Gastrocnemius medialis (tissue), 4 donors: ENCODE measurements around the gene TMEM38A.

Experiments
- POLR2A ChIP-seq, 2 donors: fragments of 450-650 bp; IDR thresholded peaks; one replicate each; pipeline ENCODE4 v1.6.1; 2017; ENCODE audit warnings: antibody characterized with exemption in 2 of 2, mild to moderate bottlenecking in 2 of 2, moderate library complexity in 2 of 2
- TF ChIP-seq, protein P1 (sequence below), 5 experiments: fragments of 450-650 bp in 3 of 5; fragments of 200-600 bp in 2 of 5; sonication (generic) in 2 of 5; IDR thresholded peaks in 4 of 5; conservative IDR thresholded peaks in 1 of 5; 1 replicate in 4 of 5; 2 replicates in 1 of 5; pipeline ENCODE4 v1.5.1; 2016 to 2019; ENCODE audit warnings: antibody characterized with exemption in 5 of 5, mild to moderate bottlenecking in 3 of 5, moderate library complexity in 3 of 5

DNA sequence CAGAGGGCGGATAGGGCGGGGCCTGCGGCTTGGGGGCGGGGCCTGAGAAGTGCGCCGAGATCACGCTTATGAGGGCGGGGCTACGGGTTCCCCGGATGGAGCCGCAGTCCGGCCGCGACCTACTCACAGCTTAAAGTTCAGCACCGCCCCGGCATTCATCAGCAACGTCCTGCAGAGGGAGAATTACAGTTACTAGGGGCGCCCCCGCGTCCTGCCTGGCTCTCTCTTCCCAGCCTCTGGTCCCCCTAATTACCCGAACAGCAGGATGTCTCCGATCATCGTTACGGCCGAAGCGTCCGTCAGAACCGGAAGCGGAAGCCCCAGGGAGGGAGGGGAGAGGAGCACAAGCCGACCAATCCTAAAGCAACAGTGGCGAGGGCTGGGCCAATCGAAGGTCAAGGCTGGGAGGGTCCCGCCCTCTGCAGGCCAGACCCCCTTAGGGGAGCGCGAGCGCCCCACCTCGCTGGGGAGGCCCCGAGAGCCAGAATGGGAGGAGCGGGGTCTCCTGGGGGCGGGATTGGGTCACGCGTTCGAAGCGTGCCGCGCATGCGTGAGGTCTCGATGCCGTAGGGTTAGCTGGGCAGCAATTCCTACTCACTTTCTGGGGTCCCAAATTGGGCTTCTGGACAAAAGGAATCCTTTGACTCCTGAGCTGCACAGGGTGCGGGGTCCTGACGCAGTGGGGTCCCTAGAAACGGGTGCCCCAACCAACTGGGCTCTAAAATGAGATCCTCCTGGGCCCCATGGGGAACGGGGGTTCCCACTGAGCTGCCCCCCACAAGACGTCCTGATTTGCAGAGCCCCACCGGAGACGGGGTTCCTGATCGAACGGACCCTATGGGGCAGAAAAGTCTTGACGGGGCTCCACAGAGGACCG lies 869 bp upstream of the TMEM38A start, which contains the start of gene SMIM7:
- TF ChIP-seq, protein P1, sequence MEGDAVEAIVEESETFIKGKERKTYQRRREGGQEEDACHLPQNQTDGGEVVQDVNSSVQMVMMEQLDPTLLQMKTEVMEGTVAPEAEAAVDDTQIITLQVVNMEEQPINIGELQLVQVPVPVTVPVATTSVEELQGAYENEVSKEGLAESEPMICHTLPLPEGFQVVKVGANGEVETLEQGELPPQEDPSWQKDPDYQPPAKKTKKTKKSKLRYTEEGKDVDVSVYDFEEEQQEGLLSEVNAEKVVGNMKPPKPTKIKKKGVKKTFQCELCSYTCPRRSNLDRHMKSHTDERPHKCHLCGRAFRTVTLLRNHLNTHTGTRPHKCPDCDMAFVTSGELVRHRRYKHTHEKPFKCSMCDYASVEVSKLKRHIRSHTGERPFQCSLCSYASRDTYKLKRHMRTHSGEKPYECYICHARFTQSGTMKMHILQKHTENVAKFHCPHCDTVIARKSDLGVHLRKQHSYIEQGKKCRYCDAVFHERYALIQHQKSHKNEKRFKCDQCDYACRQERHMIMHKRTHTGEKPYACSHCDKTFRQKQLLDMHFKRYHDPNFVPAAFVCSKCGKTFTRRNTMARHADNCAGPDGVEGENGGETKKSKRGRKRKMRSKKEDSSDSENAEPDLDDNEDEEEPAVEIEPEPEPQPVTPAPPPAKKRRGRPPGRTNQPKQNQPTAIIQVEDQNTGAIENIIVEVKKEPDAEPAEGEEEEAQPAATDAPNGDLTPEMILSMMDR (IDR thresholded peaks at IDR 0.05 in 4 of 5, conservative IDR thresholded peaks at IDR 0.05 in 1 of 5), result peak in 2 of 5 experiments; percentile 8 to 27
- TF ChIP-seq POLR2A (IDR thresholded peaks at IDR 0.05), result peak; percentile 90 to 94
